Measurements from ENCODE around the gene MAP4K5. TPM values are rescaled to one million over a fixed set of nuclear protein-coding genes. Genes with fewer than 3 reads are reported as not detected.

The MAP4K5 gene
- total and polyA plus RNA-seq, 10 donors = 9.1 to 172 (median 55.4) TPM

GRCh38 chr14:50471838-50472465 is 60.4 kb downstream of the MAP4K5 start:
- H3K36me3 ChIP-seq = peaks cover 11 to 97% (median 63%) of the 10 kb centered on the region in 6 donors
- H3K9me3 ChIP-seq = peaks cover 0 to 54% (median 42%) of the 10 kb centered on the region in 8 donors
- DNase-seq = no peak
- no peak overlapping the region for H3K27ac ChIP-seq
- no peaks in the 10 kb centered on the region for H3K4me1 ChIP-seq
- no peak overlapping the region for H3K4me3 ChIP-seq
- WGBS, 5 donors = 78 to 81% (median 79%) methylated on average over 6 of the region's 6 CpGs
- intact Hi-C loops (cut with DNase I; ENCODE audit: low total_unique reads) = no loop called here
- no peaks in the 10 kb centered on the region for H3K27me3 ChIP-seq (replicated peaks in 1 of 7)
- TF ChIP-seq POLR2AphosphoS5 (IDR thresholded peaks at IDR 0.05) = no peak
- TF ChIP-seq POLR2A (IDR thresholded peaks at IDR 0.05) = no peak
- no peak for TF ChIP-seq CTCF (IDR thresholded peaks at IDR 0.05 in 8 of 11, conservative IDR thresholded peaks at IDR 0.05 in 3 of 11)

- TF ChIP-seq POLR2AphosphoS5 (IDR thresholded peaks at IDR 0.05) = no peak
- no peak for TF ChIP-seq CTCF (IDR thresholded peaks at IDR 0.05 in 8 of 11, conservative IDR thresholded peaks at IDR 0.05 in 3 of 11)
- no peak for TF ChIP-seq POLR2A (IDR thresholded peaks at IDR 0.05)
- WGBS, 5 donors = 68 to 87% (median 75%) methylated on average over 1 of the region's 1 CpG
- no peak overlapping the region for H3K4me3 ChIP-seq
- peaks cover 0 to 50% (median 42%) of the 10 kb centered on the region in 8 donors for H3K9me3 ChIP-seq
- no peaks in the 10 kb centered on the region for H3K4me1 ChIP-seq
- no peak overlapping the region for H3K27ac ChIP-seq
- no peaks in the 10 kb centered on the region for H3K27me3 ChIP-seq (replicated peaks in 1 of 7)
- intact Hi-C loops (cut with DNase I; ENCODE audit: low total_unique reads) = no loop called here
- H3K36me3 ChIP-seq = peaks cover 11 to 98% (median 72%) of the 10 kb centered on the region in 6 donors
- no peak for DNase-seq
Measured at GRCh38 chr14:50469982-50470381, 62.4 kb downstream of the MAP4K5 start.

- intact Hi-C loops (cut with DNase I; ENCODE audit: low total_unique reads) = no loop called here
- no peak overlapping the region for H3K27ac ChIP-seq
- no peaks in the 10 kb centered on the region for H3K4me1 ChIP-seq
- H3K36me3 ChIP-seq = peaks cover 0 to 93% (median 45%) of the 10 kb centered on the region in 6 donors
- no peaks in the 10 kb centered on the region for H3K9me3 ChIP-seq
- 97 to 100% (median 98%) methylated on average over 2 of the region's 2 CpGs for WGBS, 5 donors
- H3K27me3 ChIP-seq (replicated peaks in 1 of 7) = no peaks in the 10 kb centered on the region
- TF ChIP-seq POLR2AphosphoS5 (IDR thresholded peaks at IDR 0.05) (no peak), CTCF (IDR thresholded peaks at IDR 0.05 in 8 of 11, conservative IDR thresholded peaks at IDR 0.05 in 3 of 11) (no peak), POLR2A (IDR thresholded peaks at IDR 0.05) (no peak)
- H3K4me3 ChIP-seq = no peak overlapping the region
- no peak for DNase-seq
Measured at GRCh38 chr14:50462111-50462510, 70.3 kb downstream of the MAP4K5 start.

- Histone ChIP-seq H3K36me3 (peaks cover 5 to 94% (median 59%) of the 10 kb centered on the region in 6 donors), H3K27me3 (replicated peaks in 1 of 7) (no peaks in the 10 kb centered on the region), H3K4me3 (no peak overlapping the region), H3K9me3 (no peaks in the 10 kb centered on the region), H3K27ac (no peak overlapping the region), H3K4me1 (no peaks in the 10 kb centered on the region)
- TF ChIP-seq POLR2AphosphoS5 (IDR thresholded peaks at IDR 0.05) = no peak
- TF ChIP-seq POLR2A (IDR thresholded peaks at IDR 0.05) = no peak
- TF ChIP-seq CTCF (IDR thresholded peaks at IDR 0.05 in 8 of 11, conservative IDR thresholded peaks at IDR 0.05 in 3 of 11) = no peak
- WGBS, 5 donors = 97 to 98% (median 97%) methylated on average over 2 of the region's 2 CpGs
- DNase-seq = no peak
- intact Hi-C loops (cut with DNase I; ENCODE audit: low total_unique reads) = no loop called here
Measured at GRCh38 chr14:50453869-50454268, 78.5 kb downstream of the MAP4K5 start.

Measured in spleen (tissue), 11 donors.